Mammary epithelial cell (primary cell): ENCODE measurements around the gene BPIFB2.

ENCODE experiments used
- CTCF ChIP-seq, 2 donors: IDR thresholded peaks in 1 of 2; conservative IDR thresholded peaks in 1 of 2; 2 replicates each; pipeline ENCODE4 v1.5.1; 2011 to 2012; ENCODE audit warnings: inconsistent platforms in 2 of 2, low read length in 2 of 2, mild to moderate bottlenecking in 2 of 2, control low read depth in 1 of 2, low read depth in 1 of 2; ENCODE audit not compliant: insufficient read depth in 1 of 2; ENCODE audit errors: extremely low read depth in 1 of 2
- EZH2 ChIP-seq: IDR thresholded peaks from 2 replicates; pipeline ENCODE4 v1.6.1; 2012; ENCODE audit warnings: low read length, inconsistent platforms, borderline replicate concordance

- TF ChIP-seq CTCF (conservative IDR thresholded peaks at IDR 0.05 in 1 of 2, IDR thresholded peaks at IDR 0.05 in 1 of 2; ENCODE audit: extremely low read depth in 1 of 2, insufficient read depth in 1 of 2, low read depth in 1 of 2, low read length in 2 of 2): no peak
- TF ChIP-seq EZH2: no peak
These were observed 30.0 kb downstream of the BPIFB2 start for GRCh38 chr20:33037456-33037855.
